Glutamatergic neuron (in vitro differentiated cells): Measurements from ENCODE around the gene ATF3. TPM values are rescaled to one million over a fixed set of nuclear protein-coding genes. Genes with fewer than 3 reads are reported as not detected.

Experiments used
- DNase-seq: peaks from one replicate; pipeline ENCODE4 v3.0.0; 2022
- H3K27ac Mint-ChIP-seq: one replicate; pipeline ENCODE4 v1.8.0; 2020; ENCODE audit warnings: mild to moderate bottlenecking, mixed read lengths, inconsistent platforms; ENCODE audit not compliant: unreplicated experiment
- H3K27me3 Mint-ChIP-seq: one replicate; pipeline ENCODE4 v1.8.0; 2020; ENCODE audit warnings: mild to moderate bottlenecking, moderate library complexity, mixed read lengths, inconsistent platforms; ENCODE audit not compliant: unreplicated experiment
- H3K36me3 Mint-ChIP-seq: one replicate; pipeline ENCODE4 v1.8.0; 2020; ENCODE audit warnings: mild to moderate bottlenecking, mixed read lengths, inconsistent platforms; ENCODE audit not compliant: unreplicated experiment
- H3K4me1 Mint-ChIP-seq: one replicate; pipeline ENCODE4 v1.8.0; 2020; ENCODE audit warnings: mild to moderate bottlenecking, low read depth, mixed read lengths, inconsistent platforms; ENCODE audit not compliant: unreplicated experiment
- H3K4me3 Mint-ChIP-seq: one replicate; pipeline ENCODE4 v1.8.0; 2020; ENCODE audit warnings: mild to moderate bottlenecking, mixed read lengths, inconsistent platforms; ENCODE audit not compliant: unreplicated experiment
- H3K9me3 Mint-ChIP-seq: one replicate; pipeline ENCODE4 v1.8.0; 2020; ENCODE audit warnings: mild to moderate bottlenecking, moderate library complexity, mixed read lengths, inconsistent platforms; ENCODE audit not compliant: unreplicated experiment
- CTCF ChIP-seq: fragments of 200-600 bp; sonication (generic); IDR thresholded peaks from one replicate; pipeline ENCODE4 v1.5.0; 2021; ENCODE audit not compliant: partially characterized antibody, unreplicated experiment
- total RNA-seq: library from RNA; stranded (reverse); fragmentation: NEBNext Ultra II Directional; extraction: Animal tissue kit (Norgen Biotek cat#: 25700); gene quantifications from one replicate; pipeline ENCODE4 v1.2.1, GENCODE V29; 2021; ENCODE audit not compliant: unreplicated experiment

ATF3 gene
- total RNA-seq, 1 donor from 2014 or later, result 35.3 TPM

DNA sequence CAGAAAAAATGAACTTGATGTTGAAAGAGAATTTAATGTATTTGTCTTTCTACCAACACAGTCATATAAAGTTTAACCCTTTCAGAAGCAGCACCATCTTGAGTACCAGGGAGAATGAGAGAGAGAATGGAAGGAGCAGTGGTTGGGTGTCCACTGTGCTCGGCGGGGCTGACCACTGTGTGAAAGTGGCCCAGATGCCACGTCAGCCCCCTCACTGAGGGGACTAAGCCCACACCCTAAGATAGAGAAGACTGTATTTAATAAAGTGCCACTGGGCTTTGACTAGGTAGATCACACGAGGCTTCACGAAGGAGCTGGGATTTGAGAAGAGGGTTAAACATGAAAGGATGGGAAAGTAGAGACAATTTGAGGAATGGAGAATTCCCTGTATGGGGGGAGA, 59.9 kb downstream of the ATF3 start:
- no peak overlapping the region for H3K27ac Mint-ChIP-seq
- peaks cover 36% of the 10 kb centered on the region for H3K4me1 Mint-ChIP-seq

DNA sequence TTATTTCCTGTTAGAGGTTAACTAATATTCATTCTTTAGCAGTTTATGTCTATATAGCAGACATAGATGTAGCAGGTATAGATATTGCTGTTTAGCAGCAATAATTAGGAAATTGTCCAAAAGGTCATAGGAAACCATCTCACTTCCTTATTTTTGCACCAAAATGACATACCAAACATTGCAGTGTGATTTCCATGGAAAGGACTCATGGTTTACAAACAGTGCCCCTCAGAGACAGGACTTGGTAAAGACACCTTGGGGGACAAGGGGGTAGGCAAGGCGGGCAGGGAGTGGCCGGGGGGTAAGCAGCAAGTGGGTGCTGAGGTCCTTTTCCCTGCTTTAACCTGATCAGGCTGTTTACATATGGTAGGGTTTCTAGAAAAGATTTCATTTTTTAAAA, 60.5 kb downstream of the ATF3 start:
- Mint-ChIP-seq H3K36me3 (peaks cover 5% of the 10 kb centered on the region), H3K27ac (no peak overlapping the region), H3K27me3 (peaks cover 3% of the 10 kb centered on the region), H3K4me3 (no peak overlapping the region), H3K4me1 (peaks cover 36% of the 10 kb centered on the region), H3K9me3 (peaks cover 4% of the 10 kb centered on the region)
- no peak for DNase-seq
- peak; percentile 12 for TF ChIP-seq CTCF

More for the DNA sequence above, 59.9 kb downstream of the ATF3 start:
- Mint-ChIP-seq H3K27me3 (peaks cover 3% of the 10 kb centered on the region), H3K9me3 (peaks cover 4% of the 10 kb centered on the region), H3K4me3 (peak overlapping the region; percentile 37), H3K36me3 (peaks cover 5% of the 10 kb centered on the region)
- no peak for DNase-seq
- no peak for TF ChIP-seq CTCF

DNA sequence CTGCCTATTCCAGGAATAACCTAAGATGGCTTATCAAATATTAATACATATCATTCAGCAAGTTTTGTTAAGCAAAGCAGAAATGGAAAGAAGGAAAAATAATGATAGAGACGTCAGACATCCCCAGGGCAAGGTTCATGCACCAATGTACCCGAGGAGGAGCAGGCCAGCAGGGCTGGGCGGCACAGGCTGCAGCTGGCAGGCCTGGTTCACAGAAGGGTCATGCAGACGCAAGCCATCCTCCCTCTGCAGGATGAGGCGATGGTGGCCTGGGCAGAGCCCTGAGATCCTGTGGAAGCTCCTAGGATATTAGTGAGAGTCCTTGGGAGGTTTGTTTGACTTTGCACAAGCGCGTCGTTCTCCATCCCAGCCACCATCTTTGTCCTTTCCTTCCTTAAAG, 61.0 kb downstream of the ATF3 start:
- Mint-ChIP-seq H3K27ac (no peak overlapping the region), H3K9me3 (peaks cover 4% of the 10 kb centered on the region), H3K27me3 (peaks cover 3% of the 10 kb centered on the region)

GRCh38 chr1:212670301-212670700, 61.7 kb downstream of the ATF3 start:
- Mint-ChIP-seq H3K27ac (no peak overlapping the region), H3K36me3 (peaks cover 5% of the 10 kb centered on the region), H3K4me3 (no peak overlapping the region), H3K27me3 (peaks cover 3% of the 10 kb centered on the region), H3K4me1 (peaks cover 31% of the 10 kb centered on the region), H3K9me3 (peaks cover 6% of the 10 kb centered on the region)
- TF ChIP-seq CTCF, result no peak
- no peak for DNase-seq

More for the DNA sequence above, 61.0 kb downstream of the ATF3 start:
- Mint-ChIP-seq H3K36me3 (peaks cover 5% of the 10 kb centered on the region), H3K4me3 (no peak overlapping the region), H3K4me1 (peaks cover 35% of the 10 kb centered on the region)
- TF ChIP-seq CTCF, result no peak
- DNase-seq, result no peak

Other genes with a start within 250 kb of the ATF3 start
- gene PACC1, start 193.9 kb upstream of the ATF3 start, total RNA-seq, result 25.8 TPM
- gene NENF, start 175.8 kb upstream of the ATF3 start, total RNA-seq, result 5.2 TPM
- 0.56 TPM for gene BATF3, start 91.1 kb downstream of the ATF3 start, total RNA-seq
- gene NSL1, start 183.0 kb downstream of the ATF3 start, total RNA-seq, result 35.0 TPM
- 15.8 TPM for gene TATDN3, start 183.1 kb downstream of the ATF3 start, total RNA-seq
- not detected for gene SPATA45, start 238.9 kb downstream of the ATF3 start, total RNA-seq
- gene FLVCR1, start 249.5 kb downstream of the ATF3 start, total RNA-seq, result 33.4 TPM